Islet precursor cell (in vitro differentiated cells): ENCODE measurements around the gene ASCL2.
A peak's percentile ranks its signal among the peaks of the same experiment; 100 is the strongest.

Experiments used
- DNase-seq: peaks from one replicate; pipeline ENCODE4 v3.0.0-alpha.2; 2018

Gene ASCL2

DNA sequence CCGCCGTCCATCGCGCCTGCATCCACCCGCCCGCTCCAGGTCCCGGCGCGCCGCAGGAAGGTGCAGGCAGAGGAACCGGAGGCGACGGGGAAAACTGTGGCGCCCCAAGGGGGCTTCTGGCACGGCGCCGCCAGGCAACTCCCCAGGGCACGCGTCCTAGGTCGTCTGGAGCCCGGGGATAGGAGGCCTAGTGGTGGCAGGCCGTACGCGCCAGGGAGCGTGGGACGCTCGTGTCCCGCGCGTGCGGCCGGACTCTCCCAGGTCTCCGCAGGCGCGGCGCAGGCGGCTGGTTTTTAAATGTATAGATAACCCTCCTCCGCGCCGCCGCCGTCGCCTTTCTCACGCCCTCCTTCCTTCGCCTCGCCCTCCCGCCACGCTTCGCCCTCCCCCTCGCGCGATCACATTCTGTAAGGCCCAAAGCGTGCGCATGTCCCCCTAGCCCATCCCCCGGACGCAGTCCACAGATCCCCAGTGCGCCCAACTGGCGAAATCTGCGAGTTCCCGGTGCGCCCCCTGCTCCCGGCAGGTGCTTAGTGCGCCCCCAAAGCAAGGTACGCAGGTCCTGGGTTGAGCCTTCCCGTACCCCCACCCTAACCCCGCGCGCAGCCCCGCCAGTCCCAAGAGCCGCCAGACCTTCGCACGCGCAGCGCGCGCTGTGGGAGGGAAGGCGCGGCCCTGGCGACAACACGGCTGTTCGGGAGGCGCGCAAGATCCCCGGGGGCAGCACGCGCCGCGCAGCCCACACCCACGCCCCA is at the start of gene ASCL2:
Gene ASCL2 (minus strand): TSS at position 267 of the 755 bp plus-strand sequence. CDS start 256 bp downstream, at position 11.
- DNase-seq: peak; percentile 52

DNA sequence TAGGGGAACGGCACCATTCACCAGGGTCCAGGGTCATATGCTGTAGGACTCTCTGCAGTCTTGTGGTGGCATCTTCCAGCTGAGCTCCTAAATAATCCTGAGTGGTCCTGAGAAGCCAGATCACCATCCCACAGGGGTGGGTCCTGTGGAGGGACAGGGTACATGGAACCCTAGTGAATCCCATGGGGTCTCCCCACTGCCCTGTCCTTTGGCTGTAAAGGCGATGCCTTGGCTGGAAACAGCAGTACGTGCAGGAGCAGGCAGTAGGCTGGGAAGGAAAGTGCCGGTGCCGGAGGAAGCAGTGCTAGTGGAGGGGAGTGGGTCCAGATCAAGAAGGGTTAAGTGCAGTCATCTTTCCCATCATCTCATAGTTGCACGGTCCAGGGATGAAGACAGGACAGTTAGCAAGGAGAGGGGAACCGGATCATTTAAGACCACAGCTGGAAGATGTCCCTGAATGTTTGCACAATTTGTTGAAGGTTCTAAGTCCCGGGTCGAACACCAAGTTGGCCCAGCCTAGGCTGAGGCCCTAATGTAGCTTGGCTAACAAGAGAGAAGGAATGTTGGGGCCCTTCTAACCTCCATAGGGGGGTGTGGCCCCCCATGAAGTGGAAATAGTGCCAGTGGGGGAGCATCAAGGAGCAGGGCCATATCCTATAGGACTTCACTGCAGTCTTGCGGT is 49.5 kb upstream of the ASCL2 start:
- DNase-seq: no peak

GRCh38 chr11:2318707-2319106 is 48.3 kb upstream of the ASCL2 start:
- DNase-seq: no peak

DNA sequence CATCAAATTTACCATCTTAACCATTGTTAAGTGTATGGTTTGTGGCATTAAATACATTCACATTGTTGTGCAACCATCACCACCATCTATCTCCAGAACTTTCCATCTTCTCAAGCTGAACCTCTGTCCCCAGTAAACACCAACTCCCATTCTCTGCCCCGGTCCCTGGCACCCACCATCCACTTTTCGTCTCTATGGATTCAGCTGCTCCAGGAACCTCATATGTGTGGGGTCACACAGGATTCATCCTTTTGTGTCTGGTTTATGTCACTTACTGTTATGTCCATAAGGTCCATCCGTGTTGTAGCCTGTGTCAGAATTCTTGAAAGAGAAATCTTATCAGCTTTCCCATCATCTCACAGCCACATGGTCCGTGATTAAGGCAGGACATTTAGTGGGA is 47.7 kb upstream of the ASCL2 start:
- DNase-seq: peak; percentile 21

DNA sequence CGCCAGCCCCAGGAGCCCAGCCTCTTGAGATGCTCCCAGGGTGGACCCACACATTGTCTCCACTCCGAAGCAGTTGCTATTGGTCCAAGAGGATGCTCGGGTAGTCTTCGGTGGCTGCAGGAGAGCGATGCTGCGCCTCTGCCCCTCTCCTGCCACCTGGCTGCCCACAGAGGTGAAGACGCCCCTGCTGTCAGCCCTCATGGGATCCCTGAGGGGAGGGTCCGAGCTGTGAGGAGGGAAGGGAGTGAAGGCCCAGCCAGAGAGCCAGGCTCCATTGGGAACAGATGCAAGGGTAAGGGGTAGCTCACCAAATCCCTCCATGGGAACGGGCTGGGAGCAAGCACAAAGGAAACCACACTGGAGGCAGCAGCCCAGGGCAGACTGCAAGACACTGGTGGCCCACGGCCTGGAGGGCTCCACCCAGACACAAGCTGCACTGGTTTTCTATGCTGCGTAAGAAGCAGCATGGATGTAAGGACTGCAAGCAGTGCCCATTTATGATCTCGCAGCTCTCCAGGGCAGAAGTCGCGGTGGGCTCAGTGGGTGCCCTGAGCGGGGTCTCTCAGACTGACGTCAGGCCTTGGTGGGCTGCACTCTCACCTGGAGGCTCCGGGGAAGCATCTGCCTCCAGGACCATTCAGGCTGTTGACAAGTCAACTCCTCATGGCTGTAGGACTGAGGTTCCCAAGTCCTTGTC is 47.1 kb upstream of the ASCL2 start:
- no peak for DNase-seq

GRCh38 chr11:2316963-2317244 is 46.5 kb upstream of the ASCL2 start:
- peak; percentile 30 for DNase-seq

GRCh38 chr11:2316169-2316962 is 46.0 kb upstream of the ASCL2 start:
- DNase-seq: peak; percentile 51

- no peak for DNase-seq
Measured at GRCh38 chr11:2315395-2316168, 45.2 kb upstream of the ASCL2 start.

GRCh38 chr11:2314525-2315394 is 44.4 kb upstream of the ASCL2 start:
- no peak for DNase-seq

DNA sequence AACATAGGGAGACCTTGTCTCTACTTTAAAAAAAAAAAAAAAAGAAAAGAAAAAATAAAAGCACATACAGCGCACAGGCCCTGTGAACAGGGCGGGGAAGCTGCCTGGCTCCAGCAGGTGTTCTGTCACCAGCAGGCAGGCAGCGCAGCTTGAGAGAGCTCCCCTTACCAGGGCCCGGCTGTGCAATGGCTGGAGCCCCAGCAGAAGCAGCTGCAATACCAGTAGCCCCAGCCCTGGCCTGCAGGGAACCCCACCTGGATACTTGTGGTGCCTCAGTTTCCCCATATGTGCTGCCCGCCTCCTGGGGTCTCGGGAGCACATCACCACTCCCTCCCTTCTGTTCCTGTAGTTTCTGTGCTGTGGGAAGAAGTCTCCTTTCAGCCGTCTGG is 43.7 kb upstream of the ASCL2 start:
- DNase-seq: no peak

- no peak for DNase-seq
Measured at GRCh38 chr11:2313051-2313951, 42.9 kb upstream of the ASCL2 start.

DNA sequence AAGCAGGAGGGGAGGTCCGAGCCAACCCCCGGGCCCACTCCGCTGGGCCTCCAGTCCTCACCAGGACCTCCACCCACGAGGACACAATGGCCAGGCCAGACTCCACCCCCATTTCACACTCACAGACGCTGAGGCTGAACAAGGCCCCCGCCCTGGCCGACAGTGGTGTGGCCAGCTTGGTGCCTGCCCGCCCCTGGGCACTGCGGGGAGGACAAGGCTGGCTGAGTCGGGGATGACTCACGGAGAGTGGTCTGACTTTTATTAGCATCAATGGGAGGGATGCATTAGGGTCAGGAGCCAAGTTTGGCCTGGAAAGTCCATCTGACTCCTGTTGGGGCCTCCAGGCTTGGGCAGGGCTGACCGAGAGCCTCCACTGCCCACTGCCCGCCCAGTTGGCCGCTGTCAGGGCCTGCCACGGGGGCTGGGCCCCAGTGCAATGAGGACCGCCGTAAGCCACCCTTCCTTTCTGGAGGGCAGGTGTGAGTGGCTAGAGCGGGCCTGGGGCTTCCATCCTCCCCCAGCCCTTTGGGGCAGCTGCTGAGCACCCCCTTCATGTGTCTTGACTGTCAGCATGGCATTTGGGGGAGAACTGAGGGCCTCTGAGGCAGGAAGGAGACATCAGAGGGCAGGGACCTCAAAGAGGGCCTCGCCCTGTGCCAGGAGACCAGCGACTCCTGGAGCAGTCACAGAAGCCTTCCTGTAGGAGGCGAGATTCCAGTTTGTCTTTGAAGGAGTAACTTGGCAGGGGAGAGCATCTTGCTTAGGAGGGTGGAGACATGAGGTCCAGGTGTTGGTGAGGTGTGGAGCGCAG is 42.0 kb upstream of the ASCL2 start:
- DNase-seq: peak; percentile 77

DNA sequence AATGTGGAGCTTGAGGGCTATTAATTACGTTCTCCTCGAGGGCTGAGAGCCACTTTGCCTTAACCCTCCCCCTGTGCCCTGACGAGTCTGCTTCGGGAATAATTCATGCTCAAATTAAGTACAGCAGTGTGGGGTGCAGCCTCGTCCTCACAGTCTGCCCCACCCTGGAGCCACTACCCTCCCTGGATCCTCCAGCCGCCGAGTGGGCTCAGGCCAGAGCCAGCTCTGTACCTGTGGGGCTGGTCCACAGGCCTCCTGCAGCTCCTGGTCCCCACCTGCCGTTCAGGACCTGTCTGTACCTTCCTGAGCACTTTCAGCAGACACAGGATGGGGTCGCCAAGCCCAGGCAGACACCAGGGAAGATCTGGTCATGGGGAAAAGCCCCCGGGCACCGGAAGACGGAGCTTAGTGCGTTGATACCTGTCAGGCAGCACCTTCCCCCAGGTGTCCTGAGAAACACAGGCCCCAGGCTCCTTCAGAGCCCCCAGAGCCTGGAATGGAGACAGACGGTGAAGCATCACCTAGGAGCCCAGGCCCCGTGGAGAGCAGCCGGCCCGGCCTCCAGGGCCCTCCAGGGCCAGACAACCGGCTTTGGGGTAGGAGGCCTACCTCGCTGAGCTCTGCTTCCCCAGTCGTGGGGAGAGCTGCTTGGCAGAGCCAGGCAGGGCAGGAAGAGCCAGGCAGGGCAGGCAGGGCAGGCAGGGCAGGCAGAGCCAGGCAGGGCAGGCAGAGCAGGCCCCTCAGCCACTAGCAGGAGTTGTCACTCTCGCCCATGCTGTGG is 41.2 kb upstream of the ASCL2 start:
- DNase-seq: no peak

GRCh38 chr11:2310786-2311352 is 40.5 kb upstream of the ASCL2 start:
- no peak for DNase-seq

DNA sequence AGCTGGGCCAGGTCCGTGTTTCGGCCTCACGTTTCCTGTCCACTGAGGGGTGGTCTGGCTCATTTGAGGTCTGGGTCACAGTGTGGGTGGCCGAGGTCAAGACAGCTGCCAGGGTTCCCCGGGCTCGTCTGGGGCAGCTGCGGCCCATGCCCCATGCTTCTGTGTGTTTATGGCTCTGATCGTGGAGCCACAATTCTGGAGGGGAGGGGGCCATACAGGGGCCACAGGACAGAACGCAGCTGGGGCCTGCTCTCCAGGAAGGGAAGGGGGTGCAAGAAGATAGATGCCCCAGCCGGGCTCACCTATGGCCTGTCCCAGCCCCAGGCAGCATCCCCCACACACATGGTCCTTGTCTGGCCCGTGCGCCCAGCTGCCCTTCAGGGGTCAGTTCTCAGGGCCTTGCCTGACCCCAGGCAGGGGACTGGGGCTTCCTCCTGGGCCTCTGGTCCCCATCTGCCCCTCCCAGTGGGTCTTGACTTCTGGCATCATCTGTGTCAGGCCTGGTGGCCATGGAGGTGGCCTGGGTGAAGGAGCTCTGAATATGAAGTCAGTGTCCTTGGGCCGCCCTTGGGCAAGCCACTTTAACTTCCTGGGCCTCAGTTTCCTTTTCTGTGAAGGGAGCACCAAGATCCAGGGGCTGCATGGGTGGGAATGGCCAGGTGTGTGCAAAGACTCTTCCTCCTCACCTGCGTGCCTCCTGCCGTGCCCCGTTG is 39.8 kb upstream of the ASCL2 start:
- DNase-seq: no peak

DNA sequence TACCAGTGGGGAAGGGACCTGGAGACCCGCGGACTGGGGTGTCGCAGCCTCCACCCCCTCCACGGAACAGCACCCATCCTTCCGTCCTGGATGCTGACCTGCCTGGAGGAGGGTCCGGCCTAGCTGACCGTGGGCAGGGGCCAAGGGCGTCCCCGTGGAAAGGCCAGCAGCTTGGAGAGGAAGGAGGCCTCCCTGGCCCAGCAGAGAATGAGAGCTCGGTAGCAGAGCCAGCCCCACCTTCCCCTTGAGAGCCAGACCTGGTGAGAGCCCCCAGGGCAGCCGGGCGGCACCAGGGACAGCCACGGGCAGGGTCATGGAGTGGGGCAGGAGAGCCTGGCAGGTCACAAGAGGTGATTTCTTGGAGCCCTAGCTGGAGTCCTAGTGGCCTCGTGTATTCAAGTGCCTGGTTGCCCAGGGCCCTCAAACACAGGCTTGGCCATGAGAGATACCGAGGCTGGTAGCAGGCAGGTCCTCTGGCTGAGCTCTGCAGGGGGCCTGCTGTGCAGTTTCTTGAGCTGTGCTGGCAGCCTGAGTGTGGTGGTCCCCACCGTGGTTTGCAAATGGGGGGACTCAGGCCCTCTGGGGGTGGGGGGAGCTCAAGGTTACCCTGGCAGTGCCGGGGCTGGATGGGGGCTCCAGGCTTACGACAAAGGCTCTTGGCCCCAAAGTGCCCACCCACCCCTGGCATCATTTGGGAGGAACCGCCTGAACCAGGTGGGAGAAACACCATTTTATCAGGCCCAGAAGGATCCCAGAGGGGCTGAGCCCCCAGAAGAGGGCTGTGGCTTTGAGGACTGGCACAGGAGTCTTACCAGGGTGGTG is 39.1 kb upstream of the ASCL2 start:
- no peak for DNase-seq

DNA sequence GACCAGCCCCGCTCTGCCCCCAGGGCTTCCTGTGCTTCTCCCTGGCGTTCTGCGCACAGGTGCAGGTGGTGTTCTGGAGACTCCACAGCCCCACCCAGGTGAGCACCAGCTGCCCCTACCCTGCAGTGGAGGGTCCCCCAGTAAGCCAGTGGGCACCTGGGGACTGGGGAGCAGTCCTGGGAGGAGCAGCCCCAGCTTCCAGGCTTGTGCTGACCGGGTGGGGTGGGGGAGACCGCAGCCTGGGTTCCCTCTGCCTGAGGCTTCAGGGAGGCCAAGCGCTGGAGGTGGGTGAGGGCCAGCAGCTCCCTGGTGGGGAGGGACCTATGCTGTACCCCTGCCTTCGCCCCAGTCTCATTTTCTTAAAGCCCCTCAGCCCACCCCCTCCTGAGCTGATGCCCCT is 38.3 kb upstream of the ASCL2 start:
- no peak for DNase-seq
